ENCODE measurements around the gene PCDHA7.
"Not testable (repeated sequence)": the region's sequence is repeated elsewhere in the genome, so short reads cannot be mapped to it uniquely, and the experiment has no call there.

Gene PCDHA7

GRCh38 chr5:140823475-140823874 lies 10.6 kb upstream of the PCDHA7 start:
- no peak for DNase-seq (ENCODE audit: low spot score)

GRCh38 chr5:140827704-140828361 lies 6.2 kb upstream of the PCDHA7 start, which contains the start of gene PCDHA6:
PCDHA6 (plus strand) TSS chr5:140827960; CDS start chr5:140828092, 132 bp downstream.
- no peak for DNase-seq (ENCODE audit: low spot score)

GRCh38 chr5:140828362-140828737 lies 5.7 kb upstream of the PCDHA7 start:
- DNase-seq (ENCODE audit: low spot score) = peak; percentile 24

GRCh38 chr5:140829511-140830501 lies 4.3 kb upstream of the PCDHA7 start:
- DNase-seq (ENCODE audit: low spot score) = not testable (repeated sequence)

- DNase-seq (ENCODE audit: low spot score) = not testable (repeated sequence)
Observed at GRCh38 chr5:140834439-140835008, 455 bp downstream of the PCDHA7 start.

- no peak for DNase-seq (ENCODE audit: low spot score)
Observed at GRCh38 chr5:140835622-140836510, 1.8 kb downstream of the PCDHA7 start.

- DNase-seq (ENCODE audit: low spot score) = no peak
Observed at GRCh38 chr5:140840978-140841962, 7.2 kb downstream of the PCDHA7 start, which contains the start of gene PCDHA8. PCDHA8 (plus strand) TSS chr5:140841187; CDS start chr5:140841322, 135 bp downstream.

GRCh38 chr5:140842798-140843733 lies 9.0 kb downstream of the PCDHA7 start:
- DNase-seq (ENCODE audit: low spot score) = no peak

- DNase-seq (ENCODE audit: low spot score) = not testable (repeated sequence)
Observed at GRCh38 chr5:140848139-140849102, 14.4 kb downstream of the PCDHA7 start, which contains the start of gene PCDHA9. PCDHA9 (plus strand) TSS chr5:140848382; CDS start chr5:140848496, 114 bp downstream.

- DNase-seq (ENCODE audit: low spot score) = not testable (repeated sequence)
Observed at GRCh38 chr5:140849831-140850634, 16.0 kb downstream of the PCDHA7 start.

GRCh38 chr5:140855772-140856674 lies 22.0 kb downstream of the PCDHA7 start, which contains the start of gene PCDHA10:
PCDHA10 (plus strand) TSS chr5:140855897; CDS start chr5:140856049, 152 bp downstream.
- no peak for DNase-seq (ENCODE audit: low spot score)

- DNase-seq (ENCODE audit: low spot score) = no peak
Observed at GRCh38 chr5:140857177-140857986, 23.3 kb downstream of the PCDHA7 start.

- no peak for DNase-seq (ENCODE audit: low spot score)
Observed at GRCh38 chr5:140857987-140858240, 23.8 kb downstream of the PCDHA7 start.

GRCh38 chr5:140862441-140863295 lies 28.6 kb downstream of the PCDHA7 start:
- no peak for DNase-seq (ENCODE audit: low spot score)
